Pulmonary artery endothelial cell (primary cell): ENCODE data around the gene LBX2. TPM values are rescaled to one million over a fixed set of nuclear protein-coding genes. Genes with fewer than 3 reads are reported as not detected.

ENCODE experiments used
- DNase-seq: peaks from one replicate; pipeline ENCODE4 v3.0.0-alpha.2; 2011; ENCODE audit warnings: low read depth, low spot score
- total RNA-seq: library from RNA; depleted of rRNA; stranded (reverse); fragments of >200 nt; gene quantifications from 2 replicates; pipeline ENCODE4 v1.2.3, GENCODE V29; 2014

LBX2 gene
- total RNA-seq, 1 donor from 2014 or later: 2.4 TPM

DNA sequence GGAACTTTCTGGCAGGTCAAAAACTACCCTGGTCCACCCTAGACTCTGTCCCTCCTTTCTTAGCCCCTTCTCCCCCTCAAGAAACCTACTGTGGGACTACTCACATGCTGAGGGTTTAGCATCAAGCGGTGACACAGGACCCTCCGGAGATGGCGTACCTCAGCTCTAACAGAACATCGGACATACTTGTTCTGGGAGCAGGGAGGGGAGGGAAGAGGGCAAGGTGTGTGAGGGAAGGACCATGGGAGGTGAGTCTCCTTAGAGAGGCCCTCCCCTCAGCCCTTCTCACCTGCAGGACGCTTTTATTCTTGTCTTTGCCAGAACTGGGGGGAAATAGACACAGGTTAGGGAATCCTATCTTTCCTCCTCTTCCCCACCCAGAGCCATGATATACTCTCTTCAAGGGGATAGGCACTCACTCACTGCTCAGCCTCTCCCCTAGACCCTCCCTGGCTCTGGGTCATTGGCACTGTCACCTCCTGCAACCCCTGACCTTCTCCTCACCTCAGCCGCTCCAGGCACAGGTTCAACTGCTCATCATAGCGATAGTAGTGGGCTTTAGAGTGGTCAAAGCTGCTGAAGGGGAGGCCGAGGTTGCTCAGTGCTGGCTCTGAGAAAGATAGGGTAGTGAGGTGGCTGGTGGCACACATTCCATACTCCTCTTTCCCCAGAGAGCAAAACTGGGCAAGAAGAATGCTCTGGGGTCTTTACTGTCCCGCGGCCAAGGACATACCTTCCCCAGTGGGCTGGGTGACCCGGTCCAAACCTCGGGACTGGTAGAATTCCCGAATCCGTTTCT is 6.2 kb upstream of the LBX2 start:
- DNase-seq: no peak

DNA sequence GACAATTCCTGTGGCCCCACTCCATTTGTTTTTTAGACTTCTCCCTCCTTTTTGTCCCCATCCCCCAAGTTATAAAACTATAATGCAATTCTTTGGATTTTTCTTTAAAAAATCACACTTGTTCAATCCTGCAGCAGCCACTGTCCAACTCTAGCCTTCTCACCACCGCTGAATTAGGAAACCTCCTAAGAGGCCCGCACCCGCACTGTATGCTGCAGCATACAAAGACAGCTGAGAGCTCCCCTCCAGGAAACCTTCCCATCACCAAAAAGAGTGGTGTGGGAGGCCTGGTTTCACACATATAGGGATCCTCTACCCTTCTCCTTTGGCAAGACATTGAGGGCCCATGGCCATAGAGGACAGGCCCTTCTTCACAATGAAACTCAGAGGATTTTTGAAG is 5.2 kb upstream of the LBX2 start:
- no peak for DNase-seq

DNA sequence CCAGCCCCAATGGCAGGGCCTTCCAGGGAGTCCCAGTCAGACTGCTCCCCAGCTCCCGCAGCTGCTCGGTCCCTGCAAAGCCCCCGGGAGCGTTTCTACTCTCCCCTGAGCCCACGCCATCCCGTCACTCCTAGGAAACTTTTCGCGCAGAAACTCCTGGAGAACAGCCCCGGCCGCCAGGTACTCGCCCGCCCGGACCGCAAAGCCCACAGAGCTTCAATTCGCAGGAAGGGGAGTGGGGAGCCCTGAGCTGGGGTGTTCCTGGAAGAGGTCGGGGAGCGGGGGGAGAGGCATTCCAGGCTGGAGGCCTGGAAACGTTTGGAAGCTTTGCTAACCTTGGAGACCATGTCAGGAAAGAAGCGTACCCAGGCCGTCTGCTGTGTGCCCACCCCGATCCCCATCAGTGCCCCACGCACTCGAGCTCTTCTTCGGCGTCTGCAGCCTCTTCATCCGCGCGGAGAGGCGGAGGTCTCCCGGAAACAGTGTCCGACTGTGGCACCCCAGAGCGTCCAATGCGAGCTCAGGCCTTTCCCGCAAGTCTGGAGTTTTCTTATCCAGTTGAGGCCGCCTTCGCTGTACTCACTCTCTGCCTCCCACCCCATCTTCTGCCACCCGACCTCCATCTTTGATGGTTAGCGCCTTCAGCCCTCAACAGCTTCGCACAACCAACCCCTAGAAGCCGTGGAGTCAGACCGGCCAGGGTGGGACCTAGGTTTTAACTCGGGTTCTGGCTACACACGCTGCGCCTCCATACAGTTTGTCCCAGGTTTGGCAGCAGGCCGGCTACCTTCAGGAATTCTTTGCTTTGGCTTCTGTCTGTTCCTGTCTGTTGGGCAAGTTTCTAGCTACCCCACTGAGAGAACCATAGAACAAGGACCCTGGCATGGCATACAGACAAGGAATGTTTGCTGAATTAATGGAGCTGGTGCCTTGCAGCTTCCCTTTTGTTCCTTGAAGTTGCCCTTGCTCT is 4.4 kb upstream of the LBX2 start:
- DNase-seq: no peak

- peak; percentile 47 for DNase-seq
Measured at GRCh38 chr2:74502720-74503505, 3.5 kb upstream of the LBX2 start.

- no peak for DNase-seq
Measured at GRCh38 chr2:74502147-74502719, 2.8 kb upstream of the LBX2 start.

GRCh38 chr2:74501335-74502071 is 2.1 kb upstream of the LBX2 start:
- no peak for DNase-seq

GRCh38 chr2:74500578-74500946 is 1.2 kb upstream of the LBX2 start:
- DNase-seq: no peak

DNA sequence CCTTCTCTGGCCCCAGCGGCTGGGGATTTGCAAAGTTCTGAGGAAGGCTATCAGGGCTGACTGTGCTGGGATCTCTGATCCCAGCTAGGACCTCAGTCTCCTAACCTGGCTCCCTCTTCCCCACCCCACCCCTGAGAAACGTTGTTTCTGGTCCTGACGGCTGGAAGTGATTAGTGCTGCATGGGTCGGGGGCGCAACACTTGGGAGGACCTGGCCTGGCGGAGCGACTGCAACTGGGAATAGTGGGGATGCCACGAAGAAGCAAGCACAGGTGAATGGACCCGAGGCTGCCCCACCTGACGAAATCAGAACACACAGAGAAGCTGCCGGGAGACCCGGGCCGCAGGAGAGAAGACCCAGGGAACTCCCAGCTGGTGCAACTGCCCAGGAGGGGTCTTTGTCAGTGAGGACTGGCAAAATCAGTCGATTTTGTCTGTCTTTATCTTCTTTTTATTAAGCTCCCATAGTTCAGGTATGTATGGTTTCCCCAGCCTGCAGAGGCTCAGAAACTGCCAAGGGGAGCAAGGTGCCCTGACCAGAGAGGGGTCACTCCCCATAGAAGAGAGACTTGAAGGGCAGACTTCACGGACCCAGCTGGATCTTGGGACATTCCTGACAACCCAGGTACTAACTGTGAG is 656 bp upstream of the LBX2 start:
- no peak for DNase-seq

DNA sequence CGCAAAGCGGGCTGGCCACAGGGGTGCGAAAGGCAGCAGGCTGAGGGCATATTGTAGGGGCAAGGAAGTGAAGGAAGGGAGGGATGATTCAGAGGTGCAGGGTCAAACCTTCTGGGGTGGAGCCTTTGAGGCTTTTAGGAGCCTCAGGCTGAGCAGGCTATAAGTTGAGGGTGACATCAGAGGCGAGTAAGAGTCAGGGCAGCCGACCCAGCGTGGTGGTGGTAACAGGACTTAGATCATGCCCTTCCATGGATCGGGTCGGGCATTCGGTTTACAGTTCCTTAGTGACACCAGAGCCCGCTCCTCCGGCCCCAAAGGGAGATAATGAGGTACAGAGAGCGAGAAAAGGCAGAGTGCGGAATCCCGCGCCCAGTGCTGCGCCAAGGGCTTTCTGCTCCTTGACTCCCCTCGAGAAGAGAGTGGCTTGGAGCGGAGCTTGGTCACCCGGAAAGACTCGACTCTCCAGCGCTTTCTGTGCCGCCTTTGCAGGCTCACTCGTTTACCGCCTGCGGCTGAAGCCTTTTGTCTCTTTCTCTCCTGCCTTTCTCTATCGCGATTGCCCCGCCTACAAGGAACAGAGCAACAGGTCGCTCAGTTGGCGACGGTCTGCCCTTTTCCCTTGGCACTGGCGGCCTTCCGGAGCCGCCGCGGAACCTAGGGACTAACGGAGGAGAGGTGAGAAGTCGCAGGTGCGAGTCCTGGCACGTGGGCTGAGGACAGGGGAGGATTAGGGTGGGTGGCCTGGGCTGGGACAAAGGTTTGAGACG is 720 bp downstream of the LBX2 start:
- DNase-seq: no peak

DNA sequence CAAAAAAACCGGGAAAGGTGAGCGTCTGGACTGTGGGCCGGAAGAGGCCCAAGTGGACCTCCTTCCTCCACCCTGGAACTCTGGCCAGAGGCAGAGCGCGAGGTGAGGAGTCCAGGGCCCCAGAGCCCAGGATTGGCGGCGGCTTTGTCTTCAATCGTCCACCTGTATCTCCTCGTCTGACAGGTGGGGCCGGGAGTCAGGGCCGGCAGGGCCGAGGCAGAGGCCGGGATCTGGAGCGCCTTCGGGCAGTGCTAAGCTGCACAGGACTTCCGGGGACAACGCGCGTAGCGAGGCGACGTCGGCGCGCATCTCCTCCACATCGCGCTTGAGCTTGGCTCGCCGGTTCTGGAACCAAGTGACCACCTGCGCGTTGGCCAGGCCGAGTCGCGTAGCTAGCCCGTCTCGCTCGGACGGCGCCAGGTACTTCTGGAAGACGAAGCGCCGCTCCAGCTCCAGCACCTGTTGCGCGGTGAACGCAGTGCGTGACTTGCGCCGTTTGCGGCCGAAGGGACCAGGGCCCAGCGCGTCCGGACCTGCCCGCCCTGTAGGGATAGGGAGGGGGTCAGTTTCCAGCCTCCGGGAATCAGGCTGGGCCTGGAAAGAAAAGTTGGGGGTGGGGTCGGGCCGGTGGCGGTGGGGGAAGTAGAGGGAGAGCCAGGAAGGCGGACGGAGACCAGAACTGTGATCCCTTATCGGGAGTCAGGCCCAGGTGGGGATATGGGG is 1.5 kb downstream of the LBX2 start:
- no peak for DNase-seq

DNA sequence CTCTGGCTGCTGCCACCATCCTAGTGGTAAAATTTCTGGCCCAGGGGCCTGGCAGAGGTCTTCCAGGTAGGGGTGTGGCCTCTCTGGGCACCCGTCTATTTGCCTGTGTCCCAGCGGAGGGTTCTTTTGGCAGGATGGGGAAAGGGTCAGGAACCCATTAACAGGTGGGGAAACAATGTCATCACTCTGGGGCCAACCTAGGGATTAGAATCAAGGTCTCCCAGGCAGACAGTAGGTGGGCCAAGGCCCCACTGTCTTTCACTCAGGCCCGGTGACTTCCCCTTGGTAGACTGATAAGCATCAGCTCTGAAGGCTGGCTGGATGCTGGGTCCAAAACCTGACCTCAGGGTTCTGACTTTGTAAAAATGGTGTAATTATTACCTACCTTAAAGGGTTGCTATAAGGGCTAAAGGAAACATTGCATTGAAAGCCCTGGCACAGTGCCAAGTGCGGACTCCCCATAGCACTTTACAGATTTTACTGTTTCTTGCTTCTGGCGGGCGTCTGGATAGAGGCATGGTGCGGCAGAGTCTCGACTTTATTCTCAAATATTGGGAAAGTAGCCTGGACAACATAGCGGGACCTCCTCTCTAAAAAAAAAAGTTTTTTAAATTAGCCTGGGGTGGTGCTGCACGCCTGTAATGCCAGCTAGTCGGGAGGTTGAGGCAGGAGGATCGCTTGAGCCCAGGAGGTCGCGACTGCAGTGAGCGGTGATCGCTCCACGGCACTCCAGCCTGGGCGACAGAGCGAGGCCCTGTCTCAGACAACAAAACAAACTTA is 2.2 kb downstream of the LBX2 start:
- DNase-seq: no peak

- DNase-seq: no peak
Measured at GRCh38 chr2:74495440-74495839, 4.0 kb downstream of the LBX2 start.

DNA sequence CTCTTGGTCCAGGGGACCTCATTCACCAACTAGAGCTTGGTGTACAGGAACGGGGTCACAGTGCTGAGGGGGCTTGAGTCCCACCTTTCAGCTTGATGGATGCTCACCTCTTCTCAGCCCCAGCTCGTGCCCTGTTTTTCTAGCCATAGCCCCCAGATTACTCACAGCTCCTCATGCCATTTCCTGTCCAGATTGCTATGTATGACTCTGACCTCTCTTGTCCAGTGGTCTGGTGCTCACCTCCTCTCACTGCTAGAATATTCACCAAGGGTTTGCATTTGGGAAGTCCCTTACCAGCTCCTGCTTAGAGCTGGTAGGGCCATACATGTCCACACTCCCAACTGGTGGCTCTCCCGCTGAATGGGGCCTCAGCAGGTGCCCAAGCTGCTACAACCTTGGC is 5.9 kb downstream of the LBX2 start:
- no peak for DNase-seq

DNA sequence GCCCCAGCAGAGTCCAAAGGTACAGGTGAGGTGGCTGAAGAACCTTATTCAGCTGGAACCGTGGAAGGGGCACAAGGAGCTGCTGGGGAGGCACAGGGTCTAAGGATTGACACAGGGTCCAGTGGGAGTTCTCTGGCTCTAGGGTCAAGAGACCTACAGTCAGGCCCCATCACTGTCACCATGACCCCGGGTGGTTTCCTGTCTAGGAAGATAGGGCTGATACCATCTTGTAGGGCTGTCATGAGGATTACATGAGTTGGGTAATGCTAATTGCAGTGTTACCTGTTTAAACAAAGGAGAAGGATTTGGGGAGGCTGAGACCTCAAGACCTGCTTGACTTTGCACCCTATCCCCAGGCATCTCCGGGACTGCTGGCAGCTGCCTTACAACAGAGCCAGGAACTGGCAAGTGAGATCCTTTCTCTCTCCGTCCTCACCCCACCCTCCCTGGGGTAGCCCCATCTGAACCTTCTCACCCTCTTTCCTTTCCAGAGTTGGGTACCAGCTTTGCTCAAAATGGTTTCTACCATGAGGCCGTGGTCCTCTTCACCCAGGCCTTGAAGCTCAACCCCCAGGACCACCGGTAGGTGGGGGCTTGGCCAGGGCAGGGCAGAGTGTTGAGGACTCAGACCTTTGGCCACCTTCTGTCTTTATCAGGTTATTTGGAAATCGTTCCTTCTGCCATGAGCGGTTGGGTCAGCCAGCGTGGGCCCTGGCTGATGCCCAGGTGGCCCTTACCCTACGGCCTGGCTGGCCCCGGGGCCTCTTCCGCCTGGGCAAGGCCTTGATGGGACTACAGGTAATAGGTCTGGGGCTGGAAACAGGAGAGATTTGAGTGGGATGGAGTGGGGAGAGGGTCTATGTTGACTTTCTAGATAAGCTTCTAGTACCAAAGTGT is 7.5 kb downstream of the LBX2 start:
- no peak for DNase-seq

- DNase-seq: no peak
Measured at GRCh38 chr2:74489906-74490305, 9.5 kb downstream of the LBX2 start.

DNA sequence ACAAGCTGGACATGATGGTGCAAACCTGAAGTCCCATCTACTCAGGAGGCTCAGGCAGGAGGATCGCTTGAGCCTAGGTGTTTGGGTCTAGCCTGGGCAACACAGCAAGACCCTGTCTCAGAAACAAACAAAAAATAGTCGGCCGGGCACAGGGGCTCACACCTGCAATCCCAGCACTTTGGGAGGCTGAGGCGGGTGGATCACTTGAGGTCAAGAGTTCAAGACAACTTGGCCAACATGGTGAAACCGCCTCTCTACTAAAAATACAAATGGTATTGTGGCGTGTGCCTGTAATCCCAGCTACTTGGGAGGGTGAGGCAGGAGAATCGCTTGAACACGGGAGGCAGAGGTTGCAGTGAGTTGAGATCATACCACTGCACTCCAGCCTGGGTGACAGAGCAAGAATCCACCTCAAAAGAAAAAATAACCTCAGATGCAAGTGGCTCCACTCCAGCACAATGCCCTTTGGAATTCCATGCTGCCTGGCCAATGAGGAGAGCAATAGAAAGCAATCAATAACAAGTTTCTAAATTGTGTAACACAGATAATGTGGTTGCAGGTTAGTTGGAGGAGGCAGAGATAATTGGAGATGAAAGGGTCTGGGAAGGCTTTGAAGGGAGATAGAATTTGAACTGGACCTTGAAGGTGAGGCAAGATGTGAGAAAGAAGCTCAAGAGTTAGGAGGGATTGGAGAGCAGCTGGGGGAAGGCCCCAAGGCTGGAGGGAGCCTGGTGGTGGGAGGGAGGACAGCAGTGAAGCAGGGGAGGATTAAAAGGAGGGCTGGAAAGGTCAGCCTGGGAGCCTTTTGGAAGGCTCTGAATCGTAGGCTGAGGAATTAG is 10.5 kb downstream of the LBX2 start:
- no peak for DNase-seq
